ENCODE data around the gene SCAND1.

The SCAND1 gene

DNA sequence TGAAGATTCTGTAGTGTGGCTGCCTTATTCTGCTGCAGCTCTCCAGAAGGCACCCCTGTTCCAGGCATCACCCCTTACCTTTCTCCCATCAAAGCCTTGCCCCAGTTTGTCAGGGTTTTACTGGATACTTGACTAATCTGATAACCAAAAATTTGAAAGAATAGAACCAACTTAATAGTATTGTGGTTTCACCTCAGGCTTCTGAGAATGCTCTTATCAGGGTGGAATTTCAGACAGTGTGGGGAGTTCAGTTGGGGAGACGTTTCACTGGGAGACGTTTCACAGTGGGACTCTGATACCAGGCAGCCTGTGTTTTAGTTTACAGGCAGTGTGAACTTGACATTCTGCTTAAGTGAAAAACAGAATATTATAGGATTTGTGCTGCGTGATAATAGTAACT is 50.5 kb downstream of the SCAND1 start:
- DNase-seq: no peak

Data from suppressor macrophage treated with lipopolysaccharide for 4 hours (primary cell).